ENCODE results near the gene NETO2. TPM values are rescaled to one million over a fixed set of nuclear protein-coding genes. Genes with fewer than 3 reads are reported as not detected.

The NETO2 gene
- total RNA-seq, 1 experiment from 2014 or later, result 54.4 TPM

- intact Hi-C loops (cut with micrococcal nuclease; ENCODE audit: unreplicated experiment), result no loop called here
- H3K4me2 ChIP-seq, result no peak overlapping the region
- ChIA-PET CTCF (no interaction called here), POLR2A (ENCODE audit: unreplicated experiment) (no interaction called here)
- no peaks in the 10 kb centered on the region; the same call in 1 of the 2 replicates for H4K20me1 ChIP-seq (ENCODE audit: insufficient read depth)
- TF ChIP-seq CTCF (conservative IDR thresholded peaks at IDR 0.05), result no peak
- TF ChIP-seq EZH2 (IDR thresholded peaks at IDR 0.05; ENCODE audit: low read depth), result no peak
- H3K27me3 ChIP-seq (ENCODE audit: insufficient read depth, low read depth), result no peaks in the 10 kb centered on the region
- no peak overlapping the region for H3K4me3 ChIP-seq
- no peak overlapping the region for H3K27ac ChIP-seq
- no peaks in the 10 kb centered on the region for H3F3A ChIP-seq (ENCODE audit: insufficient read depth, low read depth)
- no peaks in the 10 kb centered on the region for H3K36me3 ChIP-seq (ENCODE audit: low read depth)
- H3K9me2 ChIP-seq (ENCODE audit: insufficient read depth), result no peaks in the 10 kb centered on the region
- no peaks in the 10 kb centered on the region for H3K79me2 ChIP-seq (ENCODE audit: low read depth)
- no peaks in the 10 kb centered on the region for H3K4me1 ChIP-seq (replicated peaks; ENCODE audit: insufficient read depth)
- H2AFZ ChIP-seq, result no peak overlapping the region
- DNase-seq, result no peak
- no TSS peak for BruUV-seq (replicated peaks)
- no peaks in the 10 kb centered on the region; the same call in 1 of the 2 replicates for H3K9me3 ChIP-seq (ENCODE audit: insufficient read depth, low read depth)
These were observed 17.7 kb upstream of the NETO2 start for GRCh38 chr16:47161464-47161863.

- ChIA-PET CTCF (no interaction called here), POLR2A (ENCODE audit: unreplicated experiment) (no interaction called here)
- no peak overlapping the region for H3K4me2 ChIP-seq
- H3K4me3 ChIP-seq, result no peak overlapping the region
- H3K9me2 ChIP-seq (ENCODE audit: insufficient read depth), result no peaks in the 10 kb centered on the region
- intact Hi-C loops (cut with micrococcal nuclease; ENCODE audit: unreplicated experiment), result no loop called here
- H3K9me3 ChIP-seq (ENCODE audit: insufficient read depth, low read depth), result no peaks in the 10 kb centered on the region
- TF ChIP-seq EZH2 (IDR thresholded peaks at IDR 0.05; ENCODE audit: low read depth) (no peak), CTCF (conservative IDR thresholded peaks at IDR 0.05) (no peak)
- no peak overlapping the region for H2AFZ ChIP-seq
- H3K27me3 ChIP-seq (ENCODE audit: insufficient read depth, low read depth), result no peaks in the 10 kb centered on the region
- no peak for DNase-seq
- H3K79me2 ChIP-seq (ENCODE audit: low read depth), result no peaks in the 10 kb centered on the region
- no peaks in the 10 kb centered on the region for H3K36me3 ChIP-seq (ENCODE audit: low read depth)
- no peak overlapping the region for H3K27ac ChIP-seq
- no peaks in the 10 kb centered on the region; the same call in 1 of the 2 replicates for H4K20me1 ChIP-seq (ENCODE audit: insufficient read depth)
- H3K4me1 ChIP-seq (replicated peaks; ENCODE audit: insufficient read depth), result no peaks in the 10 kb centered on the region
- no peaks in the 10 kb centered on the region for H3F3A ChIP-seq (ENCODE audit: insufficient read depth, low read depth)
- BruUV-seq (replicated peaks), result no TSS peak
These were observed 16.7 kb upstream of the NETO2 start for GRCh38 chr16:47160422-47160821.

- Histone ChIP-seq H3K9me2 (ENCODE audit: insufficient read depth) (no peaks in the 10 kb centered on the region), H3K9me3 (ENCODE audit: insufficient read depth, low read depth) (no peaks in the 10 kb centered on the region), H3K36me3 (ENCODE audit: low read depth) (no peaks in the 10 kb centered on the region), H2AFZ (no peak overlapping the region), H3K27ac (no peak overlapping the region), H3F3A (ENCODE audit: insufficient read depth, low read depth) (no peaks in the 10 kb centered on the region), H3K79me2 (ENCODE audit: low read depth) (no peaks in the 10 kb centered on the region), H3K27me3 (ENCODE audit: insufficient read depth, low read depth) (no peaks in the 10 kb centered on the region), H3K4me1 (replicated peaks; ENCODE audit: insufficient read depth) (no peaks in the 10 kb centered on the region), H4K20me1 (ENCODE audit: insufficient read depth) (no peaks in the 10 kb centered on the region; the same call in 1 of the 2 replicates), H3K4me2 (no peak overlapping the region), H3K4me3 (no peak overlapping the region)
- TF ChIP-seq CTCF (conservative IDR thresholded peaks at IDR 0.05) (no peak), EZH2 (IDR thresholded peaks at IDR 0.05; ENCODE audit: low read depth) (no peak)
- intact Hi-C loops (cut with micrococcal nuclease; ENCODE audit: unreplicated experiment), result no loop called here
- no peak for DNase-seq
- BruUV-seq (replicated peaks), result no TSS peak
- ChIA-PET POLR2A (ENCODE audit: unreplicated experiment) (no interaction called here), CTCF (no interaction called here)
These were observed 15.2 kb upstream of the NETO2 start for GRCh38 chr16:47158992-47159391.

Data from PC-9 (cell line).